ENCODE results near the gene GRHPR.

DNA sequence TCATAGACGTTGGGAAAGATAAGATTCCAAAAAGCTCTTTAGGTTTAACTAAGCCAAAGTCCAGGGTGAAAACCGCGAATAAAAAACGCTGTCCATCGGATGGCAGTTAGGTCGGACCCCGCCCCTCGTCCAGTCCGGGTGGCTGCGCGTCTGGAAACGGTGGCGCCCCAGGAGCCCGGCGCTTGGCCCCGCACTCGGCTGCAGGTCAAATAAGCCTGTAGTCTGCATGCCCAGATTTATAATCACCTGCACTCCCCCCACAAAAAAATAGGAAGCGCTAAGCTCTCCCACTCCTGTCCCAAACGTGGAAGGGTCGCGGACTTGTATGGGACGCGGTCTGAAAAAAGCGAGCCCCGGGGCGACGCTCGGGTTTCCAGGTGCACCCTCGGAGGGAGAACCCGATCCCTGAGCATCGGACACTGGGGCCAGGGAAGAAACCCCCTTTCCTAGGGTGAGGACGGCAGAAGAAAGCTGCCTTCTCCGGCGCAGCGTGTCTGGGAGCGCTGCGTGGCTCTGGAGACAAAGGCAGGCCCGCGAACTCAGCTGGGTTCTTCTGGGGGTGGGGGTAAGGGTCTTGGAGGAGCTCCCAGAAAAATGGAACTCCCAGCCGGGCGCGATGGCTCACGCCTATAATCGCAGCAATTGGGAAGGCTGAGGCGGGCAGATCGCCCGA, 43.7 kb downstream of the GRHPR start:
- TF ChIP-seq POLR2AphosphoS5 (IDR thresholded peaks at IDR 0.05) (peak; percentile 76), SMC3 (conservative IDR thresholded peaks at IDR 0.05; ENCODE audit: poor library complexity) (peak; percentile 25), RAD21 (conservative IDR thresholded peaks at IDR 0.05) (no peak), EZH2 (IDR thresholded peaks at IDR 0.05; ENCODE audit: borderline replicate concordance, insufficient read depth, low read length, poor library complexity, severe bottlenecking) (no peak), EP300 (conservative IDR thresholded peaks at IDR 0.05; ENCODE audit: poor library complexity, severe bottlenecking) (peak; percentile 9), REST (IDR thresholded peaks at IDR 0.05; ENCODE audit: borderline replicate concordance) (peak; percentile 47)
- TF ChIP-seq, protein P1, sequence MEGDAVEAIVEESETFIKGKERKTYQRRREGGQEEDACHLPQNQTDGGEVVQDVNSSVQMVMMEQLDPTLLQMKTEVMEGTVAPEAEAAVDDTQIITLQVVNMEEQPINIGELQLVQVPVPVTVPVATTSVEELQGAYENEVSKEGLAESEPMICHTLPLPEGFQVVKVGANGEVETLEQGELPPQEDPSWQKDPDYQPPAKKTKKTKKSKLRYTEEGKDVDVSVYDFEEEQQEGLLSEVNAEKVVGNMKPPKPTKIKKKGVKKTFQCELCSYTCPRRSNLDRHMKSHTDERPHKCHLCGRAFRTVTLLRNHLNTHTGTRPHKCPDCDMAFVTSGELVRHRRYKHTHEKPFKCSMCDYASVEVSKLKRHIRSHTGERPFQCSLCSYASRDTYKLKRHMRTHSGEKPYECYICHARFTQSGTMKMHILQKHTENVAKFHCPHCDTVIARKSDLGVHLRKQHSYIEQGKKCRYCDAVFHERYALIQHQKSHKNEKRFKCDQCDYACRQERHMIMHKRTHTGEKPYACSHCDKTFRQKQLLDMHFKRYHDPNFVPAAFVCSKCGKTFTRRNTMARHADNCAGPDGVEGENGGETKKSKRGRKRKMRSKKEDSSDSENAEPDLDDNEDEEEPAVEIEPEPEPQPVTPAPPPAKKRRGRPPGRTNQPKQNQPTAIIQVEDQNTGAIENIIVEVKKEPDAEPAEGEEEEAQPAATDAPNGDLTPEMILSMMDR (IDR thresholded peaks at IDR 0.05; ENCODE audit: poor library complexity, severe bottlenecking), result no peak
